Gastroesophageal sphincter (tissue), 3 donors: ENCODE measurements around the gene IFI27L2.

Experiments
- POLR2A ChIP-seq, 2 donors: fragments of 450-650 bp; IDR thresholded peaks; one replicate each; pipeline ENCODE4 v1.6.1; 2017; ENCODE audit warnings: antibody characterized with exemption in 2 of 2, mild to moderate bottlenecking in 2 of 2, moderate library complexity in 1 of 2
- POLR2AphosphoS5 ChIP-seq: sonication (generic); formaldehyde crosslinking; IDR thresholded peaks from one replicate; pipeline ENCODE4 v1.6.1; 2017; ENCODE audit warnings: antibody characterized with exemption
- TF ChIP-seq, protein P1 (sequence below), 4 experiments: fragments of 200-600 bp in 2 of 4; fragments of 450-650 bp in 2 of 4; sonication (generic) in 1 of 4; IDR thresholded peaks; one replicate each; pipeline ENCODE4 v1.5.1; 2017 to 2019; ENCODE audit warnings: antibody characterized with exemption in 4 of 4, mild to moderate bottlenecking in 2 of 4, moderate library complexity in 2 of 4

DNA sequence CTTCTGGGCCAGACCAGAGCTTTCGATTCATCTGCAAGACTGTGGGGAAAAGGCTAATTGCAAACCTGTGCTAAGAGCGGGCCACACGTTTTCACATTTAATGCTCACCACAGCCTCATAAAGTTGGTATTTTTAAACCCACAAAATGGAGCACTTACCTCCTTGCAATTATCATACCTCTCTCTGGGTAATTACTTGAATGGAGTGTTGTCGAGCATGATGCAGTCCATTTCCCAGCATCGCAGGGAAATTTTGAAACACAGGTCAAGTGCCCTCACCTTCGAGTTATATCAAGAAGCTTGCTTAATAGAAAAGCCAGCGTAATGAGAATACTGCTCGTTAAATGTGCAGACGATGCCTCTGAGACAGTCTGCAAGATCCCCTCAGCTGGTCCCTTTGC lies 8.8 kb upstream of the IFI27L2 start:
- TF ChIP-seq POLR2A (IDR thresholded peaks at IDR 0.05): no peak
- TF ChIP-seq, protein P1, sequence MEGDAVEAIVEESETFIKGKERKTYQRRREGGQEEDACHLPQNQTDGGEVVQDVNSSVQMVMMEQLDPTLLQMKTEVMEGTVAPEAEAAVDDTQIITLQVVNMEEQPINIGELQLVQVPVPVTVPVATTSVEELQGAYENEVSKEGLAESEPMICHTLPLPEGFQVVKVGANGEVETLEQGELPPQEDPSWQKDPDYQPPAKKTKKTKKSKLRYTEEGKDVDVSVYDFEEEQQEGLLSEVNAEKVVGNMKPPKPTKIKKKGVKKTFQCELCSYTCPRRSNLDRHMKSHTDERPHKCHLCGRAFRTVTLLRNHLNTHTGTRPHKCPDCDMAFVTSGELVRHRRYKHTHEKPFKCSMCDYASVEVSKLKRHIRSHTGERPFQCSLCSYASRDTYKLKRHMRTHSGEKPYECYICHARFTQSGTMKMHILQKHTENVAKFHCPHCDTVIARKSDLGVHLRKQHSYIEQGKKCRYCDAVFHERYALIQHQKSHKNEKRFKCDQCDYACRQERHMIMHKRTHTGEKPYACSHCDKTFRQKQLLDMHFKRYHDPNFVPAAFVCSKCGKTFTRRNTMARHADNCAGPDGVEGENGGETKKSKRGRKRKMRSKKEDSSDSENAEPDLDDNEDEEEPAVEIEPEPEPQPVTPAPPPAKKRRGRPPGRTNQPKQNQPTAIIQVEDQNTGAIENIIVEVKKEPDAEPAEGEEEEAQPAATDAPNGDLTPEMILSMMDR (IDR thresholded peaks at IDR 0.05): no peak
- TF ChIP-seq POLR2AphosphoS5: no peak
